HG03045 (cell line): Measurements from ENCODE around the gene FBXW8.

Experiments used
- ATAC-seq: cut with Tn5 transposase; IDR thresholded peaks from one replicate; pipeline ENCODE4 v1.9.1; 2021; ENCODE audit warnings: mild to moderate bottlenecking, moderate library complexity; ENCODE audit not compliant: unreplicated experiment

Gene FBXW8

GRCh38 chr12:116885491-116885890 is 25.3 kb upstream of the FBXW8 start:
- ATAC-seq: no peak

- ATAC-seq: no peak
Measured at GRCh38 chr12:116887244-116887643, 23.5 kb upstream of the FBXW8 start.

GRCh38 chr12:116887897-116888296 is 22.9 kb upstream of the FBXW8 start:
- ATAC-seq: no peak

- ATAC-seq: no peak
Measured at GRCh38 chr12:116890330-116890729, 20.4 kb upstream of the FBXW8 start.

GRCh38 chr12:116891019-116891418 is 19.7 kb upstream of the FBXW8 start:
- no peak for ATAC-seq

GRCh38 chr12:116892349-116893140 is 18.2 kb upstream of the FBXW8 start:
- no peak for ATAC-seq

- ATAC-seq: no peak
Measured at GRCh38 chr12:116894913-116895312, 15.8 kb upstream of the FBXW8 start.

GRCh38 chr12:116896411-116896924 is 14.3 kb upstream of the FBXW8 start:
- no peak for ATAC-seq

- no peak for ATAC-seq
Measured at GRCh38 chr12:116897476-116897875, 13.3 kb upstream of the FBXW8 start.

GRCh38 chr12:116898669-116899068 is 12.1 kb upstream of the FBXW8 start:
- no peak for ATAC-seq

- no peak for ATAC-seq
Measured at GRCh38 chr12:116901612-116902011, 9.1 kb upstream of the FBXW8 start.

GRCh38 chr12:116903818-116904217 is 6.9 kb upstream of the FBXW8 start:
- no peak for ATAC-seq

- no peak for ATAC-seq
Measured at GRCh38 chr12:116906285-116906684, 4.5 kb upstream of the FBXW8 start.

- ATAC-seq: no peak
Measured at GRCh38 chr12:116910280-116910644, 488 bp upstream of the FBXW8 start.

GRCh38 chr12:116915326-116915725 is 4.6 kb downstream of the FBXW8 start:
- ATAC-seq: no peak

- no peak for ATAC-seq
Measured at GRCh38 chr12:116916122-116916521, 5.4 kb downstream of the FBXW8 start.

- peak; percentile 92 for ATAC-seq
Measured at GRCh38 chr12:116916714-116917114, 6.0 kb downstream of the FBXW8 start.

GRCh38 chr12:116918464-116918863 is 7.7 kb downstream of the FBXW8 start:
- no peak for ATAC-seq

GRCh38 chr12:116919247-116919661 is 8.5 kb downstream of the FBXW8 start:
- no peak for ATAC-seq

- no peak for ATAC-seq
Measured at GRCh38 chr12:116919706-116920485, 9.1 kb downstream of the FBXW8 start.

- ATAC-seq: no peak
Measured at GRCh38 chr12:116920939-116921338, 10.2 kb downstream of the FBXW8 start.
